Left colon (tissue), 2 donors: Measurements from ENCODE around the gene FEZF1. TPM values are rescaled to one million over a fixed set of nuclear protein-coding genes. Genes with fewer than 3 reads are reported as not detected.

Experiments
- ATAC-seq: fragments of 200-7000 bp; cut with Tn5 transposase; one replicate; pipeline ENCODE4 v1.9.1; 2020; ENCODE audit warnings: mild to moderate bottlenecking, moderate library complexity
- DNase-seq, 2 donors: peaks; one replicate each; pipeline ENCODE4 v3.0.0-alpha.2; 2020
- intact Hi-C, 2 donors: fragments of 100-400 bp; cut with DNase I in 1 of 2; cut with micrococcal nuclease in 1 of 2; formaldehyde crosslinking; loops; one replicate each; pipeline versions ENCODE4 v1.11.2 to v1.14.0; 2022; cut with DNase I, micrococcal nuclease
- long read RNA-seq: library from polyadenylated mRNA; unstranded; transcript quantifications from one replicate; pipeline ENCODE4 v2.0.0, GENCODE V29; 2021
- total RNA-seq, 2 donors: library from RNA; stranded (reverse); fragmentation: NEBNext Ultra II Directional; extraction: Animal tissue kit (Norgen Biotek cat#: 25700); gene quantifications; one replicate each; pipeline ENCODE4 v1.2.1, GENCODE V29; 2021
- donor health status: DM: no; HTN: no; CAD: no.
- donor health status: DM: yes; HTN: yes; CAD: no.

The FEZF1 gene
- not detected for total RNA-seq
- long read RNA-seq: 0 reads

DNA sequence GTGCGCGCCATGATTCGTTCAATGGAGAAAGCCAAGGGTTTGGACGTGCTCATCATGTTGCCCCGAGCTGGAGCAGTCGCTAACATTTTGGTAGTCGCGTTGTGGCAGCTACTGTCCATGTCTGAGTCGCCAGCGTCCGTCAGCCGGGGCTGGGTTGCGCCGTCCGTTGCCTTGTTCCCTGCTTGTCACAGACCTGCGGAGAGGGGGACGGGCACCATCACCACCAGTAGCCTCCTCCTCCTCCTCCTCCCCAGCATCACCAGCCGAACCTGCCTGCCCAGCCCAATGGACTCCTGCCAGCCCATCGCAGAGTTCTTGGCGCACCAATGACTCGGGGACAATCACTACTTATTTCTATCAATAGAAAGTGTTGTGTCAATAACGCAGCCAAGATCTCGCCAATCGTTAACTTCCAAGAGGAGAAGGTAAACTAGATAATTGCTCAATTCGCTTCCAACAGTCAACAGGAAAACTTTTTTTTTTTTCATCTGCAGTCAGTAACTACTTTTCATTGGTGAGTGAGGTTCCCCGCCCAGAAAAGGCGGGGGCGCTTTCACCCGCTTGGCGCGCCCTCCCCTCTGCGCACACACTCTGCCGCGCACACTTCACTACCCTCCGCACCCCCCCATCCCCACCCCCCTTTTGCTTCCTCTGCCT lies at the start of gene FEZF1:
TSS of gene FEZF1 (minus strand) at position 432 of the 657 bp plus-strand sequence. CDS start at position 119, 313 bp downstream.
- ATAC-seq (peak; percentile 77), DNase-seq (peak in 1 of 2 donors; percentile 44)

GRCh38 chr7:122352454-122352853 lies 47.9 kb upstream of the FEZF1 start:
- ATAC-seq (no peak), DNase-seq (no peak)
- intact Hi-C loops: no loop called here

More for the DNA sequence above, at the start of gene FEZF1:
- intact Hi-C loops: no loop called here

DNA sequence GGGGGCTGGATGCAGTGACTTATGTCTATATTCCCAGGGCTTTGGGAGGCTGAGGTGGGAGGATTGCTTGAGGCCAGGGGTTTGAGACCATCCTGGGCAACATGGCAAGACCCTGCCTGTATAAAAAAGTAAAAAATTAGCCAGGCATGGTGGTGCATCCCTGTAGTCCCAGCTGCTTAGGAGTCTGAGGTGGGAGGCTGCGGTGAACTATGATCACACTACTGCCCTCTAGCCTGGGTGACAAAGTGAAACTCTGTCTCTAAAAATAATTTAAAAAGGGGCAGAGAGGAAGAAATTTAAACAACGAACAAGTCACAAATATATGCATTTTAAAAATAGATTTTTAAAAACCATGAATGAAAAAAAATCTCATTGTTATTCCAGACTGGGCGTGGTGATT lies 46.2 kb upstream of the FEZF1 start:
- ATAC-seq (no peak), DNase-seq (no peak)
- intact Hi-C loops: no loop called here

GRCh38 chr7:122344303-122344620 lies 39.7 kb upstream of the FEZF1 start:
- DNase-seq (no peak), ATAC-seq (no peak)
- intact Hi-C loops: no loop called here

- DNase-seq (no peak), ATAC-seq (no peak)
- intact Hi-C loops: no loop called here
Measured at GRCh38 chr7:122343601-122344302, 39.2 kb upstream of the FEZF1 start.

DNA sequence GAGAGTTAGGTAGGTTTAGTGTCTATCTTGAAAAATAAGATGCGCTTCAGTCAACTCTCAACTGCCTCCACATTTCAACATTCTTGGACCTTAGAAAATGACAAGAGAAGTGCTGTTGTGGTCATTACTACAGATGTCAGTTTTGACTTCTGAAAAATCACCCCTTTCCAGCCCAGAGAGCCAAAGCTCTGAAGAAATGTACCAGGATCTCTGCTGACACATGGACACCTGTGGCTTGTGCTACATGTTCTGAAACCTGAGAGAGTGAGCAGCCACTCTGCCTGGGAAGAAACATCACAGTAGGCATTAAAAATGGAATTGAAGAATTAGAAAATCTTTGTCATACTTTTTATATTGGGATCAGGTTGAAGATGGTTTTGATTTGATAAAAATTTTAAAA lies 35.9 kb upstream of the FEZF1 start:
- no peak for DNase-seq
- intact Hi-C loops: no loop called here
- no peak for ATAC-seq

DNA sequence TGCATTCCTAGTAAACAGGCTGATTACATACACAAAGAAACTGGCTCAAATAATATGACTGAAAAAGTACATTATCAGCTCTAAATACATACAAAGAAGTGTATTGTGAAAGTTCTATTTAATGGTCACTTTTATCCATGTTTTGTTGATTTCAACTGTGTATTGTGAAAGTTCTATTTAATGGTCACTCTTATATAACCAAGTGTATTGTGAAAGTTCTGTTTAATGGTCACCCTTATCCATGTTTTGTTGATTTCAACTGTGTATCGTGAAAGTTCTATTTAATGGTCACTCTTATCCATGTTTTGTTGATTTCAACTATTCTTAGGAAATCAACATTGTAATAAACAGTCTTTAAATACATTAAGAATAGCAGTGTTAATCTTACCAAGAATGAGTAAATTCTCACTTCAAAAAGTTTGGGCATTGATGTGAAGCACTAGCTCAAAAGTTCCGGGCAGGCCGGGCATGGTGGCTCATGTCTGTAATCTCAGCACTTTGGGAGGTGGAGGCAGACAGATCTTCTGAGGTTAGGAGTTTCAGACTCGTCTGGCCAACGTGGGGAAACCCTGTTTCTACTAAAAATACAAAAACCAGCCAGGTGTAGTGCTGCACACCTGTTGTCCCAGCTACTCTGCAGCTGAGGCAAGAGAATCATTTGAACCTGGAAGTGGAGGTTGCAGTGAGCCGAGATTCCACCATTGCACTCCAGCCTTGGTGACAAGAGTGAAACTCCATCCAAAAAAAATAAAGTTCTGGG lies 34.8 kb upstream of the FEZF1 start:
- intact Hi-C loops: no loop called here

GRCh38 chr7:122337011-122337410 lies 32.5 kb upstream of the FEZF1 start:
- ATAC-seq: no peak
- DNase-seq: no peak
- intact Hi-C loops: no loop called here

More for the DNA sequence above, 34.8 kb upstream of the FEZF1 start:
- no peak for ATAC-seq
- no peak for DNase-seq

DNA sequence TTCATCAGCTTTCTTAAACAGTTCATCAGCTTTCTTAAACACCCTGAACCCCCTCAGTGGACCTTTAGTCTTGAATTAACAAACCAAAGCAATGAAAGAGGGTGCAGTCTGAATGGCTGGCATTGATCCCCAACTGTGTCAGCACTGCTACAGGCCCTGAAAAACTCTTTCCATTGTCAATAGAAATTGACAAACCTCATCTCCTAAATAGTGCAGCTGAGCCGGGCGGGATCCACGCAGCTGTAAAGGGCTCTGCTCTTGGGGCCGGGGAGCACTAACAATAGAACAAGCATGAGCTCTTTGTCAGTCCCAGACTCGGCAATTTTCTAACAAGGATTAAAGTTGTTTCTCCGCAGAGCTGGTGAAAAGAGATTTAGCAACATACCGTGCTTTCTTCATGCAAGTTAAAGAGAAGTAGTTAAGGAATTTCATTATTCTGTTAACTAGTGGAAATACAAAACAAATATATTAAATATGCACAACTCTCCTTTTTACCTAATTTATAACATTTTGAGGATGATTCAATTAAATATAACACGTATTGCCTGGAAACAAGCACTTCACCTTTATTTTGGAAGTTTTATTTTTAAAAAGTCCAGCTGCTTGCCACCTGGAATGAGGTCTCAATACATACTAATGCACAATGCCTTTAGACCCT lies 24.7 kb upstream of the FEZF1 start:
- intact Hi-C loops: no loop called here
- no peak for ATAC-seq

GRCh38 chr7:122327969-122328368 lies 23.4 kb upstream of the FEZF1 start:
- DNase-seq: no peak
- no peak for ATAC-seq
- intact Hi-C loops: no loop called here

More for the DNA sequence above, 24.7 kb upstream of the FEZF1 start:
- no peak for DNase-seq

DNA sequence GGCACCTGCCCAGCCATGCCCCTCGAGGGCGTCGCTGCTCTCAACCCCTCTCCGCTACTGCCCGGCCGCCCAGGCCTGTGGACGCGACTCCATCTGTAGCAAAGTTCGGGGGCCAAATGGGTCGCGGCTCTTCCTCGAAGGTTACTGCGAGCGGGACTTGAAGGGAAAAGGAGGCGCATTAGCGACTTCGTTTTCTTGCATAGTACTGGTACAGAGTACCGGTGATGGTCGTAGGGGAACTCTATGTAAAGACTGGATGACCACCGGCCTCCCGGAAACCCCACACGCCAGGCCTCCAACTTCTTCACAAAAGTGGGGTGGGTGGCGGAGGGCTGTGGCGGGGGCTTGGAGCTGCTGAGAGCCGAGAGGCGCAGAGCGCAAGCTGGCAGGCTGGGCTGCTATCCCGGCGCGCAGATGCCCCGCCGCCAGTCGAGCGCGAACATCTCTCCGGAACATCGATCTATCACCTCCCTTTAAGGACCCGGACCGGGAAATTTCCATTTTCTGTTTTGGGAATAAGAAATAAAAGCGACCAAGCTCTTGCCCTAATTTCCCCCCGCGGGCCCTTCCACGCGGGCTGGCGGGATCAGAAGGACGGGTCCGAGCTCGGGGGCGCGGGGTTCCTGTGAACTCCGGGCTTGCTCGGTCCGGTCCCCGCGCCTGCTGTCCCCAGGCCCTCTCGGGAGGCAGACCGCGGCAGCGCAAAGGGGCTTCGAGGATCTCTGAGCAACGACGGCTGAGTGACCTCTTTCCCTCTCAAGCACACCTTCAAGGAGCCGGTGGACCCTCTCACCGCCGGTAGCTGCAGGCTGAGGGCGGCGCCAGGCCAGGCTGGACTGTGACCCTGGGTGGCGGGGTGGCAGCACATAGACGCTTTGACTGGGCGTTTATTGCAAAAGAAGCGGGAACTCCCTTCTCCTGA lies 12.2 kb upstream of the FEZF1 start:
- DNase-seq (peak in 1 of 2 donors; percentile 47), ATAC-seq (peak; percentile 97)
- intact Hi-C loops: no loop called here

GRCh38 chr7:122315507-122316466 lies 11.2 kb upstream of the FEZF1 start:
- intact Hi-C loops: no loop called here
- DNase-seq (no peak), ATAC-seq (no peak)

DNA sequence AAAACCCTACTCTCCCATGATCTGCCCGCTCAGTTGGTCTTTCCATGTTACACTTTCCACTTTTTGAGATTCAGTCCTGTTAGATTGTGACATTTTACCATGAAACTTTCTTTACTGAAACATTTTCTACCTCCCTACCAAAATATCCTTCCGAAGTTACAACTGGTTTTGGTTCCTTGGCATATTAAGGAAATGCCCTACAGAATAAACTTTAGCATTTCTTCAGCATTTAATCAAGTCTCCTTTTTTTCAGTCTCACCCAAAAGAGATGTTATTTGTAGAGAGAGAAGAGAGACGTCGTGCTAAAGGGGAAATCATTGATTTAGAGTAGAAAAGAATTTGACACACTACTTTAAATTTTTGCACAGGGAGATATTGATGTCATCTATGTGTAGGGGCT lies 9.7 kb upstream of the FEZF1 start:
- ATAC-seq (no peak), DNase-seq (no peak)
- intact Hi-C loops: no loop called here

DNA sequence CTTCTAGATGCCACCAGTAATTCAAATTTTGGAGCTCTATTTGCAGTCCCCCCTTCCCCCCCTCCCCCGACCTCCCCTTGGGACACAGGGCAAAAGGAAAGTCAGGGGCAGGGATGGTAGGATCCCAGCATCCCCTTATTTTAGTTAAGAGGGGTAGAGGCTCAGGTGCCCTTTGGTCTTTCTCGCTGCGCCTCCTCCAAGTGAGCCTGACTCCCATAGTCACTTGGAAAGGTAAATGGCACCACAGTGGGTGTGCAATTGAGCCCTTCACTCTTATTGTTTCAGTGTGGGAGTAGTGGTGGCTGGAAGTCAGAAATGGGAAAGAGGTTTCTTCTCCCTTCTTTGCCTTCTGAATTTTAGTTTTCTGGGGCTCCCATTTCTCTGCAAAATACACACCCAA lies 8.2 kb upstream of the FEZF1 start:
- ATAC-seq (no peak), DNase-seq (no peak)
- intact Hi-C loops: no loop called here

DNA sequence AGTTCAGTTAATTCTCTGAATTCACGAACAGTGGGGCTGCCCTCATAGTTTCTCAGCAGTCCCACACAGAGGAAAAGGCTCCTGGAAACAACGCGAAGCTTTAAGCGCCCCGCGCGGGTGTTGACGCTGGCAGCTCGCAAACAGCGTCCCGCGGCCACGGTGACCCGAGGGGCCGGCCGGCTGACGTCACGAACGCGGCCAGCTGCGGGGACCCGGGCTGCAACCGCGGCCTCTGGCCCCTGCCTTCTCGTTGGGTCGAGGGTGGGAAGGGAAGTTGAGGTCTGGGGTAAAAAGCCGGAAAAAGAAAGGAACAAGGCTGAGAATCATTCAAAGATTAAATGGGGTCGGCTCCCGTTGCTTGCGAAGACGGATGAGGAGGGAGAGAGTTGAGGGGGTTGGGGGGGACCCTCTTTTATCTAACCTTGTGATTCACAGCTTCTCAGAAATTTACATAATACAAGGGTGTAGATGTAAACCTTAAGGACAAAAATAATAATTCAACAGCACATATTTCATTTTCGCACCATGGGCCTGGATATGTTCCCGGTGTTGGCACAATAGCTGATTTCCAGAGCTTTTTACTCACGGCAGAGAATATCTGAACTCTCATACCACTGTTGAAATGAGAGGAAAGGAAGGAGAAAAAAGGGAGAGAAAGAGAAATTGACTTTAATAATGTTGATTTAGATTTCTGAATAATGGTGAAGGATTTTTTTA lies 7.3 kb upstream of the FEZF1 start:
- intact Hi-C loops: no loop called here
- no peak for DNase-seq
- no peak for ATAC-seq

DNA sequence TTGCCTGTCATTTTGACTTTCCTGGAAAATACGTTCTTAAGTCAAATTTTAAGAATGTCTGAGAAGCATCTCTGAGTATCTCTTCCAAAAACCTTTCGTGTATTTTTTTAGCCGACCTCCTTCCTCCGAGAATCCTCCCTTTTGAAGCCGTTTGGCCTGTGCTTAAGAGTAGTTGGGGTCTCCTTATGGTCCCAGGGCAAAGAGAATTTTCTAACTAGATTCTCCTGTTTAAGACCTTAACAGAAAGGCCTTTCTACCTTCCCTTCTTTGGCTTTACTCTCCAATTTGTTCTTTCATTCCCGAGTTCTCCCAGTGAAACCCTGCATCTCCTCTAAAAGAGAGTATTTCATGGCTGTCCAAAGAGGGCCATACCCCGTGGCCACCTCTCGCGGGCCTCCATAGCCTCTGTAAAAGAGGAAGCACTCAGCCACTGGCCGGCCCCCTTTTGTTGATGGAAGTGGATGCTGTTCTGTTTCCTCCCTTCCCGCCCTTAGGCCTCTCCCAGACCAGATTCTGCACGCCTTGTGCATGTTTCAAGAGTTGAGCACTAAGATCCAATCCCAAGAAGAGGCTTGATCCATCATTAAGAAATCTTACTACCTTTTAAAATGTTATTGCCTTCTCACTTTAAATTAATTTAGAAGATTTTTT lies 6.6 kb upstream of the FEZF1 start:
- intact Hi-C loops: no loop called here
- DNase-seq: no peak
- no peak for ATAC-seq
